Panc1 (cell line): ENCODE data around the gene XPA. TPM values are rescaled to one million over a fixed set of nuclear protein-coding genes. Genes with fewer than 3 reads are reported as not detected.

ENCODE experiments used
- ATAC-seq: fragments of 200-7000 bp; cut with Tn5 transposase; 2 replicates; pipeline ENCODE4 v1.9.1; 2020; ENCODE audit warnings: mild to moderate bottlenecking, moderate library complexity
- BruUV-seq: library from RNA; stranded (reverse); fragments of 400-500 nt; replicated peaks from 2 replicates; lab custom pipeline; 2021; lab: Mats Ljungman, UMichigan
- CTCF ChIA-PET: fragments of 300-600 bp; sonication (Branson Sonifier 250); formaldehyde crosslinking; loops from one replicate; lab custom pipeline; 2022; ENCODE audit warnings: antibody characterized with exemption; lab: Charles Lee
- POLR2A ChIA-PET: fragments of 300-600 bp; sonication (Branson Sonifier 250); formaldehyde crosslinking; loops from one replicate; lab custom pipeline; 2022; ENCODE audit warnings: antibody characterized with exemption; lab: Charles Lee
- DNase-seq: peaks from one replicate; pipeline ENCODE4 v3.0.0-alpha.2; 2010; ENCODE audit warnings: low read depth, low spot score
- H3K27ac ChIP-seq: 2 replicates; pipeline ENCODE4 v1.5.1; 2011; ENCODE audit warnings: mild to moderate bottlenecking, low read length, inconsistent platforms
- H3K27me3 ChIP-seq: fragments of 200-500 bp; sonication (Bioruptor generic); 2 replicates; pipeline ENCODE4 v1.6.0; 2014; ENCODE audit warnings: low read length, inconsistent platforms; ENCODE audit not compliant: control insufficient read depth, insufficient read depth
- H3K36me3 ChIP-seq: fragments of 200-500 bp; sonication (Bioruptor generic); 2 replicates; pipeline ENCODE4 v1.5.1; 2014; ENCODE audit warnings: inconsistent platforms, mild to moderate bottlenecking, low read length, moderate library complexity; ENCODE audit not compliant: control insufficient read depth, insufficient read depth
- H3K4me1 ChIP-seq: 2 replicates; pipeline ENCODE4 v1.5.1; 2011; ENCODE audit warnings: inconsistent platforms, mild to moderate bottlenecking, low read length, moderate library complexity; ENCODE audit not compliant: control insufficient read depth, insufficient read depth
- H3K4me3 ChIP-seq, 2 experiments: 2 replicates each; pipeline ENCODE4 v1.5.1; 2011 to 2012; ENCODE audit warnings: low read depth in 2 of 2, low read length in 2 of 2, mild to moderate bottlenecking in 2 of 2, inconsistent platforms in 1 of 2, moderate library complexity in 1 of 2
- H3K9me3 ChIP-seq: fragments of 200-500 bp; sonication (Bioruptor generic); 2 replicates; pipeline ENCODE4 v1.5.1; 2014; ENCODE audit warnings: low read depth, mild to moderate bottlenecking, inconsistent platforms, low read length, moderate library complexity; ENCODE audit not compliant: control insufficient read depth, insufficient read depth
- POLR2AphosphoS5 ChIP-seq: IDR thresholded peaks from 2 replicates; pipeline ENCODE4 v1.6.1; 2012; ENCODE audit warnings: mild to moderate bottlenecking, low read depth, low read length, moderate library complexity
- REST ChIP-seq, 2 experiments: IDR thresholded peaks; 2 replicates each; pipeline ENCODE4 v1.6.1; 2011 to 2012; ENCODE audit warnings: low read depth in 2 of 2, control low read depth in 1 of 2, low read length in 1 of 2, mild to moderate bottlenecking in 1 of 2, moderate library complexity in 1 of 2; ENCODE audit not compliant: insufficient read depth in 1 of 2
- SIN3A ChIP-seq: IDR thresholded peaks from 2 replicates; pipeline ENCODE4 v1.6.1; 2012; ENCODE audit warnings: low read depth, mild to moderate bottlenecking, low read length, moderate library complexity, borderline replicate concordance; ENCODE audit not compliant: insufficient read depth
- TCF7L2 ChIP-seq: IDR thresholded peaks from 2 replicates; pipeline ENCODE4 v1.6.1; 2011; ENCODE audit warnings: mild to moderate bottlenecking, low read depth, low read length, inconsistent platforms
- in situ Hi-C: cut with HindIII; loops from 2 replicates; pipeline ENCODE4 v1.10.0; 2016; ENCODE audit warnings: low sequenced_read_pairs, low pct_unique_long_range_greater_than_20kb
- intact Hi-C: fragments of 100-400 bp; cut with micrococcal nuclease; formaldehyde crosslinking; loops from one replicate; pipeline ENCODE4 v1.10.0; 2022; ENCODE audit not compliant: unreplicated experiment
- total RNA-seq: library from RNA; stranded (reverse); gene quantifications from one replicate; pipeline ENCODE4 v1.2.1, GENCODE V29; 2021; ENCODE audit not compliant: unreplicated experiment
- TF ChIP-seq, protein P1 (sequence below): fragments of 450-650 bp; IDR thresholded peaks from 2 replicates; pipeline ENCODE4 v1.5.1; 2017; ENCODE audit warnings: mild to moderate bottlenecking

The XPA gene
- total RNA-seq, 1 experiment from 2014 or later, result 7.1 TPM

- peaks cover 4% of the 10 kb centered on the region; the same call in 1 of the 2 replicates for H3K27me3 ChIP-seq
- intact Hi-C loops, result no loop called here
- ChIA-PET POLR2A (no interaction called here), CTCF (no interaction called here)
- no peaks in the 10 kb centered on the region for H3K9me3 ChIP-seq
- ATAC-seq (no peak), DNase-seq (no peak)
- H3K4me3 ChIP-seq, result no peak overlapping the region
- in situ Hi-C loops, result no loop called here
- BruUV-seq, result no TSS peak
- H3K4me1 ChIP-seq, result no peaks in the 10 kb centered on the region
- TF ChIP-seq SIN3A (no peak), POLR2AphosphoS5 (no peak), REST (IDR thresholded peaks at IDR 0.05; ENCODE audit: insufficient read depth in 1 of 2, low read depth in 2 of 2, low read length in 1 of 2) (no peak), TCF7L2 (no peak)
- TF ChIP-seq, protein P1, sequence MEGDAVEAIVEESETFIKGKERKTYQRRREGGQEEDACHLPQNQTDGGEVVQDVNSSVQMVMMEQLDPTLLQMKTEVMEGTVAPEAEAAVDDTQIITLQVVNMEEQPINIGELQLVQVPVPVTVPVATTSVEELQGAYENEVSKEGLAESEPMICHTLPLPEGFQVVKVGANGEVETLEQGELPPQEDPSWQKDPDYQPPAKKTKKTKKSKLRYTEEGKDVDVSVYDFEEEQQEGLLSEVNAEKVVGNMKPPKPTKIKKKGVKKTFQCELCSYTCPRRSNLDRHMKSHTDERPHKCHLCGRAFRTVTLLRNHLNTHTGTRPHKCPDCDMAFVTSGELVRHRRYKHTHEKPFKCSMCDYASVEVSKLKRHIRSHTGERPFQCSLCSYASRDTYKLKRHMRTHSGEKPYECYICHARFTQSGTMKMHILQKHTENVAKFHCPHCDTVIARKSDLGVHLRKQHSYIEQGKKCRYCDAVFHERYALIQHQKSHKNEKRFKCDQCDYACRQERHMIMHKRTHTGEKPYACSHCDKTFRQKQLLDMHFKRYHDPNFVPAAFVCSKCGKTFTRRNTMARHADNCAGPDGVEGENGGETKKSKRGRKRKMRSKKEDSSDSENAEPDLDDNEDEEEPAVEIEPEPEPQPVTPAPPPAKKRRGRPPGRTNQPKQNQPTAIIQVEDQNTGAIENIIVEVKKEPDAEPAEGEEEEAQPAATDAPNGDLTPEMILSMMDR, result no peak
- no peak overlapping the region for H3K27ac ChIP-seq
- H3K36me3 ChIP-seq, result no peaks in the 10 kb centered on the region
Measured at GRCh38 chr9:97742545-97742944, 45.4 kb upstream of the XPA start.

DNA sequence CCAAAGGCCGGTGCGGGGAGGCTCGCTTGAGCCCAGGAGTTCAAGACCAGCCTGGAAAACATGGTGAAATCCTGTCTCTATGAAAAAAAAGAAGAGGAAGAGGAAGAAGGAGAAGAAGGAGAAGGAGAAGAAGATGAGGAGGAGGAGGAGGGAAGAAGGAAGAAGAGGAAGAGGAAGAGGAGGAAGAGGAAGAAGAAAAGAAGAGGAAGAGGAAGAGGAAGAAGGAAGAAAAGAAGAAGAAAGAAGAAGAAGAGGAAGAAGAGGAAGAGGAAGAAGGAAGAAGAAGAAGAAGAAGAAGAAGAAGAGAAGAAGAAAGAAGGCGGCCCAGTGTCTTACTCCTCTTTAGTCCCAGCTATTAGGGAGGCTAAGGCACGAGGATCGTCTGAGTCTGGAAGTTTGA, 44.8 kb upstream of the XPA start:
- intact Hi-C loops, result no loop called here
- Histone ChIP-seq H3K27ac (no peak overlapping the region), H3K4me1 (no peaks in the 10 kb centered on the region), H3K27me3 (peaks cover 4% of the 10 kb centered on the region; the same call in 1 of the 2 replicates), H3K4me3 (no peak overlapping the region), H3K36me3 (no peaks in the 10 kb centered on the region), H3K9me3 (no peaks in the 10 kb centered on the region)
- in situ Hi-C loops, result no loop called here
- TF ChIP-seq SIN3A (no peak), TCF7L2 (no peak), REST (IDR thresholded peaks at IDR 0.05; ENCODE audit: insufficient read depth in 1 of 2, low read depth in 2 of 2, low read length in 1 of 2) (no peak), POLR2AphosphoS5 (no peak)
- TF ChIP-seq, protein P1, result no peak
- DNase-seq, result no peak
- ATAC-seq, result no peak
- ChIA-PET POLR2A (no interaction called here), CTCF (no interaction called here)
- no TSS peak for BruUV-seq
